Effector memory CD4-positive, alpha-beta T cell (primary cell): ENCODE data around the gene CHL1.

ENCODE experiments used
- DNase-seq, 3 donors: peaks; one replicate each; pipeline ENCODE4 v3.0.0-alpha.2; 2020
- H3K27ac ChIP-seq: 2 replicates; pipeline ENCODE4 v1.7.0; 2013; ENCODE audit warnings: mild to moderate bottlenecking, low read length, moderate library complexity; ENCODE audit not compliant: insufficient read depth, poor library complexity, severe bottlenecking
- H3K27me3 ChIP-seq: replicated peaks from 2 replicates; pipeline ENCODE4 v1.7.0; 2013; ENCODE audit warnings: mild to moderate bottlenecking, low read length; ENCODE audit not compliant: insufficient read depth, control insufficient read depth, poor library complexity, severe bottlenecking
- H3K36me3 ChIP-seq: 2 replicates; pipeline ENCODE4 v1.7.0; 2013; ENCODE audit warnings: mild to moderate bottlenecking, low read length, moderate library complexity; ENCODE audit not compliant: control insufficient read depth, insufficient read depth
- H3K4me1 ChIP-seq: 2 replicates; pipeline ENCODE4 v1.7.0; 2013; ENCODE audit warnings: low read length, mild to moderate bottlenecking; ENCODE audit not compliant: control insufficient read depth, insufficient read depth, poor library complexity, severe bottlenecking
- H3K4me3 ChIP-seq: 2 replicates; pipeline ENCODE4 v1.7.0; 2013; ENCODE audit warnings: low read length, low read depth, mild to moderate bottlenecking; ENCODE audit not compliant: insufficient read depth, poor library complexity, severe bottlenecking
- H3K9me3 ChIP-seq: 2 replicates; pipeline ENCODE4 v1.7.0; 2013; ENCODE audit warnings: mild to moderate bottlenecking, low read length, moderate library complexity; ENCODE audit not compliant: control insufficient read depth

Gene CHL1

GRCh38 chr3:297585-297984 is 101.0 kb downstream of the CHL1 start:
- Histone ChIP-seq H3K4me3 (no peak overlapping the region), H3K27ac (no peak overlapping the region), H3K36me3 (no peaks in the 10 kb centered on the region), H3K27me3 (no peaks in the 10 kb centered on the region), H3K4me1 (no peaks in the 10 kb centered on the region), H3K9me3 (no peaks in the 10 kb centered on the region)
- no peak for DNase-seq

- H3K4me3 ChIP-seq: no peak overlapping the region
- no peak overlapping the region for H3K27ac ChIP-seq
- no peaks in the 10 kb centered on the region for H3K27me3 ChIP-seq
- no peaks in the 10 kb centered on the region for H3K9me3 ChIP-seq
- H3K4me1 ChIP-seq: no peaks in the 10 kb centered on the region
- no peak for DNase-seq
- no peaks in the 10 kb centered on the region for H3K36me3 ChIP-seq
Measured at GRCh38 chr3:299590-300301, 103.2 kb downstream of the CHL1 start.

- H3K27ac ChIP-seq: no peak overlapping the region
- no peaks in the 10 kb centered on the region for H3K4me1 ChIP-seq
- H3K27me3 ChIP-seq: no peaks in the 10 kb centered on the region
- H3K36me3 ChIP-seq: no peaks in the 10 kb centered on the region
- no peak overlapping the region for H3K4me3 ChIP-seq
- no peaks in the 10 kb centered on the region for H3K9me3 ChIP-seq
- no peak for DNase-seq
Measured at GRCh38 chr3:307182-307581, 110.6 kb downstream of the CHL1 start.

GRCh38 chr3:308597-309321 is 112.2 kb downstream of the CHL1 start:
- no peaks in the 10 kb centered on the region for H3K4me1 ChIP-seq
- no peak overlapping the region for H3K27ac ChIP-seq
- H3K27me3 ChIP-seq: no peaks in the 10 kb centered on the region
- H3K36me3 ChIP-seq: no peaks in the 10 kb centered on the region
- no peaks in the 10 kb centered on the region for H3K9me3 ChIP-seq
- no peak overlapping the region for H3K4me3 ChIP-seq
- no peak for DNase-seq

- Histone ChIP-seq H3K36me3 (no peaks in the 10 kb centered on the region), H3K27ac (no peak overlapping the region), H3K27me3 (no peaks in the 10 kb centered on the region), H3K4me1 (no peaks in the 10 kb centered on the region), H3K4me3 (no peak overlapping the region), H3K9me3 (no peaks in the 10 kb centered on the region)
- DNase-seq: no peak
Measured at GRCh38 chr3:312160-312733, 115.7 kb downstream of the CHL1 start.

GRCh38 chr3:312911-313310 is 116.3 kb downstream of the CHL1 start:
- Histone ChIP-seq H3K4me3 (no peak overlapping the region), H3K9me3 (no peaks in the 10 kb centered on the region), H3K4me1 (no peaks in the 10 kb centered on the region), H3K27ac (no peak overlapping the region), H3K27me3 (no peaks in the 10 kb centered on the region), H3K36me3 (no peaks in the 10 kb centered on the region)
- no peak for DNase-seq

GRCh38 chr3:317012-317411 is 120.4 kb downstream of the CHL1 start:
- Histone ChIP-seq H3K27ac (no peak overlapping the region), H3K27me3 (no peaks in the 10 kb centered on the region)
- no peak for DNase-seq

GRCh38 chr3:318903-319302 is 122.3 kb downstream of the CHL1 start:
- DNase-seq: no peak
- no peaks in the 10 kb centered on the region for H3K36me3 ChIP-seq
- H3K4me1 ChIP-seq: no peaks in the 10 kb centered on the region
- H3K4me3 ChIP-seq: no peak overlapping the region
- H3K27ac ChIP-seq: no peak overlapping the region
- no peaks in the 10 kb centered on the region for H3K9me3 ChIP-seq
- no peaks in the 10 kb centered on the region for H3K27me3 ChIP-seq

More at GRCh38 chr3:317012-317411, 120.4 kb downstream of the CHL1 start:
- Histone ChIP-seq H3K36me3 (no peaks in the 10 kb centered on the region), H3K4me1 (no peaks in the 10 kb centered on the region), H3K4me3 (no peak overlapping the region), H3K9me3 (no peaks in the 10 kb centered on the region)

GRCh38 chr3:324423-324822 is 127.9 kb downstream of the CHL1 start:
- H3K4me3 ChIP-seq: no peak overlapping the region

GRCh38 chr3:325495-325894 is 128.9 kb downstream of the CHL1 start:
- no peak overlapping the region for H3K4me3 ChIP-seq
- H3K4me1 ChIP-seq: no peaks in the 10 kb centered on the region
- H3K27ac ChIP-seq: no peak overlapping the region
- H3K36me3 ChIP-seq: no peaks in the 10 kb centered on the region
- H3K27me3 ChIP-seq: no peaks in the 10 kb centered on the region
- H3K9me3 ChIP-seq: no peaks in the 10 kb centered on the region
- no peak for DNase-seq

More at GRCh38 chr3:324423-324822, 127.9 kb downstream of the CHL1 start:
- no peak for DNase-seq
- Histone ChIP-seq H3K27ac (no peak overlapping the region), H3K27me3 (no peaks in the 10 kb centered on the region), H3K4me1 (no peaks in the 10 kb centered on the region), H3K36me3 (no peaks in the 10 kb centered on the region), H3K9me3 (no peaks in the 10 kb centered on the region)
